RPMI7951 (cell line): Measurements from ENCODE around the gene WNK2. TPM values are rescaled to one million over a fixed set of nuclear protein-coding genes. Genes with fewer than 3 reads are reported as not detected.

ENCODE experiments used
- DNase-seq: peaks from one replicate; pipeline ENCODE4 v3.0.0-alpha.2; 2012; ENCODE audit warnings: low read depth
- total RNA-seq: library from RNA; depleted of rRNA; stranded (reverse); fragments of >200 nt; shearing (Covaris generic); gene quantifications from 2 replicates; pipeline ENCODE4 v1.2.3, GENCODE V29; 2014

The WNK2 gene
- total RNA-seq, 1 experiment from 2014 or later: not detected

DNA sequence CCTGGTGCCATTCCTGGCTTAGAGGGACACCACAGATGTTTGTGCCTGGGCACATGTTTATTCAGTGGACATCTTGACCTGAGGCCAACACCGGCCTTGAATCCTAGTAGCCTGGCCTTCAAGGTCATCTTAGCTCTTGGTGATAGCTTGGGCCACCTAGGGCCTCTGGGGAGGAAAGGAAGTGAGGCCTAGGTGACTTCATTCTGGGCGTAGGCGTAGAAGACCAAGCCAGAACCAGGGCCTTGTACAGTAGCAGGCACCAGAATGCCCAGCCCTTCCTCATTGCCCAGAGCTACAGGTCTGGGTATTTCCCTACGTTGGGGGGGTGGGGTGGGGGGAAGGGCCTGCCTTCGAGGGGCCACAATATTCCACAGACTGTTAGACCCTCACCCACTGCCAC is 33.8 kb downstream of the WNK2 start:
- DNase-seq: no peak

DNA sequence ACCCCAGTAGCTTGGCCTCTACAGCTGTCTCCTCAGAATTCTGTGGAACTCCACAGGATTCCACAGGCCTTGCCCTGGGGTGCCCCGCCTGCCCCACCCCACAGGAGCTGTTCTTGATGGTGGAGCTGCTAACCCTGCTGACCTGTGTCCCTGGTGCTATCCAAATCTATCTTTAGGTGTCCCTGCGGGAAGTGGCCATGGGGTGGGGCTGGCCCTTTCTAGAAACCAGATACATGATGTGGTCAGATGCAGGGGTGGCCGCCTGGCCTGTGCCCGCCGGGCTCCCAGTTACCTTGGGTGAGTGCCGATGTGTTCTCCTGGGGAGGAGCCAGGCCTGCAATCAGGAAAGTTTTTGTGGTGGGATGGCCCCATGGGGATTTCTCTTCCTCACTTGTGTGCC is 34.2 kb downstream of the WNK2 start:
- no peak for DNase-seq

DNA sequence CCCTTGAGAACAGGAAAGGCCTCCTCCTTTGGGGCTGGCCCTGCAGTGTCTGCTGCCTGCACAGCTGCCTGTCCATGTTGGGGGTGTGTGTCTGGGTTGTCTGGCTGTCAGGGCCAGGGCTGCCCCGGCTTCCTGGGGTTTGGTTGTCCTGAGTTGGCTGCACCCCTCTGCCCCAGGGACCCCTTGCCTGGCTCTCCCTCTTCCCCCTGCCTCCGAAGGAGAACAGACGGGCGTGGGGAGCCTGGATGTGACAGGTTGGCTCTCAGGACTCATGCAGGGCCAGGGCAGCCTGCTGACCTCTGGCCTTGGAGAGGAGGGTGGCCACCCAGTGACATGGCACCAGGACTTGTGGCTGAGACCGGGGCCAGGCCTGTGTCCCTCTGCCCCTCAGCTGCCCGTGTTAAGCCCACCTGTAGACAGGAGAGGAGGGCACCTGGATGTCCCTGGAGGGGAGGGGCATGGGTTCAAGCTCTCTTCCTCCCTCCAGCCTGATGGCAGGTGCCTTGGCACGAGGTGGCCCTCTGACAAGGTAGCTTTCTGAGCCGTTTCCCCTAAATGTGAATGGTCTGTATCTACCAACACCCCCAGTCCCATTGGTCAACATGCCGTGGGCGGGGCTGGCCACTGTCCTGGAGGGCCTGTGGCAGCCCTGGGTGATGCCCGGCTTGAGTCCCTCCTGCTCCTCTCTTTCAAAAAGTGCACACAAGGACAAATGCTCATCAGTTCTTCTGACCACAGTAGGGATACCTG is 34.9 kb downstream of the WNK2 start:
- no peak for DNase-seq

DNA sequence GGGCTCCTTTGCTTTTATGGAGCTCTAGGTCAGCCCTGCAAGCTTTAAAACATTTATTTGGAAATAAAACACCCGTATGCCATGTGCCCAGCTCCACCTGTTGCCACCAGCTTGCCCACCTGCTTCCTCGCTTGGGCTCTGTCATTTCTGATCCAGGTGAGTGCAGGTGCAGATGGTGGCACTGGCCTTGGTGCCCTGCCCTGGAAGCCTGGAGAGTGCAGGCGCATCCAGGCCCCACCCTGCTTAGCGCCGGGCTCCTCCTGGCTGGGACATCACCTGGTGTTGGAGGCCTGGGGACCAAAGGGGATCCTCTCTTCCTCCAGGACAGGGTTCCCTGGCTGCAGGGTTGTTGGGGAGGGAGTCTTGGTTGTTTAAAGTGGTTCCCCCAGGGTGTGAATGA is 35.8 kb downstream of the WNK2 start:
- no peak for DNase-seq

DNA sequence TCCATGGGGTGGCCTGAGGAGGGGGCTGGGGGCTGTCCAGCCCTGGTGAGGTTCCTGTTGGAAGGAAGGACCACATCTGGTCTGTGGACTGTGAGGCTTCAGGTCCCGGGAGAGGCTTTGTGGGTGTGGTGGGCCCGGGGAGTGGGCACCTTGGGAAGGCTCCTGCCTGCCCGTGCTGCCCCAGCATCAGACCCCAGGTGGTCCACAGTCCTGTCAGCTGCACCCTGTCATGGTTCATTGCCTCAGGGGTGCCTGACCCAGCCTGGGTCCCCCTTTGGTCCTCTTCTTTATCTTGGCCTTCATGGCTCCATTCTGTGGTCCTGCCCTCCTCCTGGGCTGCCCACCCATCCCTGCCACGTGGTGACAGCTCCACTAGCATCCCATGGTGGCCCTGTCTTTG is 36.7 kb downstream of the WNK2 start:
- DNase-seq: no peak

DNA sequence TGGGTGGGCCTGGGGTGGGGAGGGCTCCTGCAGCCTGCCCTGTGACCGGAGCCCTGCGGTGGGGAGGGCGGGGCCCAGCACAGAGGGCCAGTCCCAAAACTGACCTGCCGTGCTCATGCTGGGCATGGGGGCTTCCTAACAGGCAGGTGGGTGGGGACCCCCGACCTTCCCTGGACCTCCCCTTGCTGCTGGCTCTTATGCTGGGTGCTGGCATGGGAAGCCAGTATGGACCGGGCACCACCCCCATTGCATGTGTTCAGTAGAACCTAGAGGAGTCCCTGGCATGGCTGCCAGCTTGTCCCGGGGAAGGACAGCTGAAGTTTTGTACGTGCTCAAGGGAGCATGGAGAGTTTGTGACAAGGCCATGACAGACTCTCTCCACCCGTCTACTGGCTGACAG is 37.1 kb downstream of the WNK2 start:
- DNase-seq: no peak

DNA sequence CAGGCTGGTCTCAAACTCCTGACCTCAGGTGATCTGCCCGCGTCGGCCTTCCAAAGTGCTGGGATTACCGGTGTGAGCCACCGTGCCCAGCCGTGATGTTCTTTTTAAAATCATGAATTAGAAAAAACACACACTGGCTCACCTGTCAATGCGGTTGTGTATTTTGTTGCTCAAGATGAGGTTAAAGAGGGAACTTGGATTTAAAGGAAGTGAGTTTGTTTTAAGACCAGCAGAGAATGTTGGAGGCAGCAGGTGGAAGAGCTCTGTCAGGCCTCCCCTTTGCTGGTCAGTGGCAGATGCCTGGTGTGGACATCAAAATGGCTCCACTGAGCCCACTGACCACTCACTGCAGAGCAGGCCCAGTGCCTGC is 38.9 kb downstream of the WNK2 start:
- no peak for DNase-seq

DNA sequence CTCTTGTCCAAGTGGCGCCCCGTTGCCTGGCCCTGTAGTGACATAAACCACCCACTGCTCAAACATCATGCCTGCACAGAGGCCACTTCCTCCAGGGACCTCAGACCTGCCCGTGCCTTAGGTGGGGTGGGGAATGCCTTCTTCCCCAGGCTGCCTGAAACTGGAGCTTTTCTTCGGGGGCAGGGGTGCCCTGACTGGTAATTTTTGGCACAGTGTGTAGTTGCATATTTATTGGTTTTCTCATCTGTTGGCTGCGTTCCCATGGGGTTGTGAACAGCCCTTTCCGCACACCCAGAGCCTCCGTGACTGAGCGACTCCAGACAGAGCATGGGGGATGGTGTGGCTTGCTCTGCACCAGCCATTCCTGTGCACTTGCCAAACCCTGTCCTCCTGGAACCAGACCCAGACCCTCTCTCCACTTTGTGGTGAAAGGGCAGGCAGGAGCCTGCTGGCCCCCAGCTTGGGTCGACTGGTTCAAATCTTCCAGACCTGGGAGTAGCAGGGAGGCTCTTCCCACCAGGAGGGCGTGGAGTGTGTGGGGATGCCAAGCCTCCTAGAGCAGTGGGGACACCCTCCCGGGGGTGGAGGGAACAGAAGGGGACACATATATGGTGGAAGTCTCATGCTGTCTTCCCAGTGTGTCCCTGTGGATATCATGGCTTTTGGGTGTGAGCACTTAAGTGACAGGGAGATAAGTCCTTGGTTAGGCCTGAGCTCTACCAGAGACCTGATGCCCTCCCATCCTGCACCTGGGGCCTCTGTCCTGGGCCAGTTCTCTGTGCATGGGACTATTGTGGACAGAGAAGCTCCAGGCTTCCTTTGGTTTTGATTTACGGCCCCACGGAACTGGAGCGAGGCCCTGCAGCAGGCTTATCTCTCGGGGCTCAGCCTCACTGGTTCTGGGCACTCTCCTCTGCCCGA is 39.6 kb downstream of the WNK2 start:
- DNase-seq: peak; percentile 69

DNA sequence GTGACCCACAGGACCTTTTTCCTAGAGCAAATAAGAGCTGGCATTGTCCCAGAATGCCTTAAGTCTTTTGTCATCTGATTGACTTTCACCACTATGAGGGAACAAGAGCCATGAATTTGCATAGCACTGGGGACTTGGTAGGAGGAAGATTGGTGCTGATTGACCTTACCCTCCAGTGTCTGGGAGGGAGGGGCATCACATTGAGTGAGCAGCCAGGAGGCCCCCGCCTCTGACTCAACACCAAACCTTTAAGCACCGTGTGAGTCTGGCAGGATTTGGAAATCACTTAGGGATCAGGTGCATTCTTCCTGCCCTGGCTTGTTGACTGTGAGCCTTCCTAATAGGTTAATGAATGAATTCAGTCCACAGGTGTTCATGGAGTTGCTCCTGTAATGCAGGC is 40.7 kb downstream of the WNK2 start:
- DNase-seq: no peak

DNA sequence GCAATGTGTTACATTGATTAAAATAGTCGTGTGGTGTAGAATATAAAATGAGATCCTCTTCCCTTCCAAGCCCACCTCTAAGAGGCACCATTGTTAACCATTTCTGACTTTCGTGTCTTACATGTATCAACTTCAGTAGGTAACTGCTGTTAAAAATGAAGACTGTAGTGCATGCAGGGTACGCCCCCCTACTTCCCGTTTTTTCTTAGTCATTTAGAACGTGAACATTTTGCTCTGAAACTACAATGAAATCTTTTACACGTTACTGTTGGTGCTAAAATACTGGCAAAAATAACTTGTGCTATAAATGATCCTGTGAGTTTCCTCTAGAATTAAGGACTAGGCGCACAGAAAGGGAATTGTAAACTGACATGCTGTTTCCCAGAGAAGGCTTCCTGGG is 41.5 kb downstream of the WNK2 start:
- no peak for DNase-seq

DNA sequence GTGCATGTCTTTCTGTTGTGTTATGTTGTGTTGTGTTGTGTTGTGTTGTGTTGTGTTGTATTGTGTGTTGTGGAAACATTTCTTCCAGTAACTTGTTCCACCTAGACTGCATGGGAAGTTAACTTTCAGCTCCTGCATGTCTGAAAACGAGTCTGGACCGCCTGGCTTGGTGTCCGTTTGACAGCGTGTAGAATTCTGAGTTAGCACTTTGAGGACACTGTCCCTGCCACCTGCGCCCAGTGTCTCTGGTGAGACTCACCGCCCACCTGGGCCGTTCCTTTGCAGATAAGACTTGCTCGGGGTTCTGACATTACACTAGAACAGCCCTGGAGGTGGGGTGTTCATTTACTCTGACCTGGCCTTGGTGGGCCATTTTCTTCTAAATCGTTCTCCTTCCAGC is 42.0 kb downstream of the WNK2 start:
- no peak for DNase-seq

DNA sequence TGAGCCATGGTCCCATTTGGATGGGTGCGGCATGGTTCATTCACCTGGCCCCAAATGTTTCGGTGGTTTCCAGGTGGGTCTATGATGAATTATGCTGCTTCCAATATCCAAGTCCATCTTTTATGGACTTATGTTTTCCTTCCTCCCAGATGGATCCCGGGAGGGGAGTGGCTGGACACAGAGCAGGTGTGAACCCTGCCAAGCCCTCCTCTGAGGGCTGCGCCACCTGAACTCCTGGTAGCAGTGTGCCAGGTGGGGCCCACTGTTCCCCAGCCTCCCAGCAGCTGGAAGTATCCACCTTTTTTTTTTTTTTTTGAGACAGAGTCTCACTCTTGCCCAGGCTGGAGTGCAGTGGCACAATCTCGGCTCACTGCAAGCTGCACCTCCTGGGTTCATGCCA is 42.9 kb downstream of the WNK2 start:
- DNase-seq: no peak

DNA sequence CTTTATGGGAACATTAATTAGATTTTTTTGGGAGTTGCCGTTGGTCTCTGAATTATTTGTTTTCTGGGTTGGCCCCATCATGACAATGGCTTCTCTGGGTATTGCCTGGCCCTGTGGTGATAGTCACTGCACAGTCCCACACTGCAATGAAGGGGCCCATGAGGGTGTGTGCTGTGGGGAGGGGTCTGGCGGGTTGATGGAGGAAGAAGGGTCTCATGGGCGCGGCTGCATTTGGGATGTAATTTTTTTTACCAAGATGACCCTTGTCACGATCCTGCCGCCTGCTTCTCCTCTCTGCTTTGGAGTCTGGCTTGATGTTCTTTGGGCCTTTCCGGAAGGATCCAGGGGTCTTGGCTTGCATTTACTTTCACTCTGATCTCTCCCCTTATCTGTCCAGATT is 44.1 kb downstream of the WNK2 start:
- DNase-seq: no peak

DNA sequence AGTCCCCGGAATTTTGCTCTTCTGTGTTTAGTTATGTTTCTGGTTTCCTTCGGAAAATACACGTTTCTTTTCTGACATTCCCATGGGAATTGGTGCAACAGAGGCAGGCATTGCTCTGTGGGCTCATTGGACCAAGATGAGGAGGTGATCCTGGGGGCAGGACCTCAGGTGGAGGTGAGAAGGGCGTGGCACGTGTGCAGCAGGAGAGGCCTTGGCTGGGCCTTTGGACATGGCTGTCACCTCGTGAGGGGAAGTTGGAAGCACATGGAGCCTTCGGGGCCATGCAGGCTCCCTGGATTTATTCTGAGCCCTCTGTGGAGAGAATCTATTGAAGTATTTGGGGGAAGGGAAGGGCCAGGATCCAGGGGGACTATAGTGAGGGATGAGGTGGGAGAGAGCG is 44.5 kb downstream of the WNK2 start:
- no peak for DNase-seq

DNA sequence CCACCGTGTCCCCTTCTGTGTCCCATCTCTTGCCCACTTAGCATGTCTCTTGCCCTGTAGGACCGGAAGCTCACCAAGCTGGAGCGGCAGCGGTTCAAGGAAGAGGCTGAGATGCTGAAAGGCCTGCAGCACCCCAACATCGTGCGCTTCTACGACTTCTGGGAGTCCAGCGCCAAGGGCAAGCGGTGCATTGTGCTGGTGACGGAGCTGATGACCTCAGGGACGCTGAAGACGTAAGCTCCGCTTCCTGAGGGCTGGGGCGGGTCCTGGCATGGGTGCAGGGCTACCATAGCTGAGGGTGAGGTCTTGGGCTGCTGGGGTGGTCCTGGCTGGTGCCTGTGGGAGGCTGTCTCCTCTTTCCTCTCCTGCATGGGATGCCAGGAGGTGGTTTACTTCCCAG is 45.7 kb downstream of the WNK2 start:
- DNase-seq: no peak

DNA sequence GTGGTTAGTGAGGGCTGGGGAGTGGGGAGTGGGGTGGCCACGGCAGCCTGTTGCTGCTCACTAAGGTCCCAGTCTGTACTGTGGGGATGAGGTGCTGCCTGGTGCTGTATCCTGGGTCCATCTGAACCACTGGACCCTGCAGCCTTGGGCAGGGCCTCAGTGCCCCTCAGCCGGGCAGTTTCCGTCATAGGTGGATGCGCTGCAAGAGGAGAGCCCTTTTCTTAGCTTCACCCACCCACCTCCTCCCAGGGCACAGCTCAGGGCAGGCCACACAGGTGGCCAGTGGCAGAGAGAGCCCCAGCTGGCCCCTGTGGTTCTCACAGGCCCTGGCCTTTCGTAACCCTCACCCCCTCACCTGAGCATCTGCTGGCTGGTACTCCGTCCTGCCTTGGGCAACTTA is 46.2 kb downstream of the WNK2 start:
- no peak for DNase-seq

DNA sequence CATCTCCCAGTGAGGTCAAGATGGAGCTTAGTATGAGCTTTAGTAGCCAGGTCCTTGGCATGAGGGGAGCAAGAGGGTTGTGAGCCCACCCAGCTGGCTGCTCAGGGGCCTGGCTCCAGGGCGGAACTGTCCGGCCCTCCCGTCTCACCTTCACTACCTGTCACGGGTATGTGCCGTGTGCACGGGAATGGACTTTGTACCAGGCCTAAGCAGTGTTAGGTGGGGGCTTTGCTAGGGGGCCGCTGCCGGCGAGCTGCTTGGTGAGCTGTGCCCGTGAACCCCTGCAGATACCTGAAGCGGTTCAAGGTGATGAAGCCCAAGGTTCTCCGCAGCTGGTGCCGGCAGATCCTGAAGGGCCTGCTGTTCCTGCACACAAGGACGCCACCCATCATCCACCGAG is 46.7 kb downstream of the WNK2 start:
- DNase-seq: no peak

DNA sequence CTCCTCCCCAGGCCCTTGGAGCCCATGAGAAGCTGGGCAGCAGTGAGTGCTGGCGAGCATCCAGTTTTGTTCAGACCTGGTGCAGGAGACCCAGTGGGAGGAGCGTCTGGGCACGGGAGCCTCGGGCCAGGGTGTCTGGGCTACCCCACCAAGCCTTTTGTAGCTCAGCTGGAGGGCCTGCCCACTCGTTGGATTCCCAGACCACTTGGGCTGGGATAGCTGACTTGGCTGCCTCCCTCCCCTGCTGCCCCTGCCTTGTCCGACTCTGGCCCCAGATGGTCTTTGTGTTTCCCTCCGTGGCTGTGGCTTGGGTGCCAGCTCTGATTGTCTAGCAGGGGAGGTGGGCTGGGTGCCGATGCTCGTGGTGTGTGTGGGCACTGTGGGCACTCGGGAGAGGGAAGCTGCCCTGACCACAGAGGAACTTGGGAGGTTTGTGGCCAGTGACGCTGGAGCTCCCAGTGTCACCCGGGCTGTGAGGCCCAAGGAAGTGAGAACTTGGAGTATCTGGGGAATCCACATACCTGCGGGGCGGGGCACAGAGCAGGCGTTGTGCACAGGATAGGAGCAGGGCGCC is 47.3 kb downstream of the WNK2 start:
- no peak for DNase-seq

DNA sequence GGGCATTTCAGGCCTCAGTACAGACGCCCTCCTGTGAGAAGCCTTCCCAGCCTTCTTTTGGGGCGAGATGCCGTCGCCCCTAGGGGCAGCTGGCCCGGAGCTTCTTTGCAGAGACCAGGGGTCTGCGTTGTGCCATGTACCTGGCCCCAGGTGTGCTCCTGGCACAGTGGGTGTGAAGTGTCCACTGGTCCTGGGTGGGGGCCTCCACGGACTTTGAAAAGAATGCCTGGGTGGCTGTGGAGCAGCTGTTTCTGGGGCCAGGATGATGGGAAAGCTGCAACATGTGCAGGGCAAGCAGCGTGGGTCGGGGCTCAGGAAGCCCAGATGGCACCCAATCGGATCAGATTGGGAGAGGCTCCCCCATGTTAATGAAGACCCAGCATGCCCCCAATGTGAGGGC is 47.8 kb downstream of the WNK2 start:
- no peak for DNase-seq

DNA sequence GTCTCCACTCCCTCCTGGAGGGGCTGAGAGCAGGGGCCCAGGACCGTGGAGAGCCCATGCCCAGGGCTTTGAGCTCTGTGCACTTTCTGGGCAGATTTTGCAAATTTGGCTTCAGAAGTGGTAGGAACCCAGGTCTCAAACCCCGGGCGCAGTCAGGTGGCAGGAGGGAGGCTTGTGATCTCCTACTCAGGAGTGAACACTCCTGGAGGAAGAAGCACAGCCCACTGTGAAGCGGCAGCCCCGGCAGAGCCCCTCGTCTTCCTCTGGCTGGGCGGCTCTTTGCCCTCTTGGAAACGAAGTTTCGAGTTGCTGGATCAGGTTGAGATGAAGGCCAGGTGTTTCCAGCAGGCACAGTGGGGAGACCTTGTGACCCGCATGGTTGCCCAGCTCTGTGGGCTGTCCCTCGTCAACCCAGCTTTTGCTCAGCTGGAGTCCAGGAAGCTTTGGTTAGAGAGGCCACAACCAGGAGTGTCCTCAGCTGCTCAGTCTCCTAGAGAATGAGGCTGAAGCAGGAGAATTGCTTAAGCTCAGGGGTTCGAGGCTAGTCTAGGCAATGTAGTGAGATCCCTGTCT is 48.5 kb downstream of the WNK2 start:
- no peak for DNase-seq

DNA sequence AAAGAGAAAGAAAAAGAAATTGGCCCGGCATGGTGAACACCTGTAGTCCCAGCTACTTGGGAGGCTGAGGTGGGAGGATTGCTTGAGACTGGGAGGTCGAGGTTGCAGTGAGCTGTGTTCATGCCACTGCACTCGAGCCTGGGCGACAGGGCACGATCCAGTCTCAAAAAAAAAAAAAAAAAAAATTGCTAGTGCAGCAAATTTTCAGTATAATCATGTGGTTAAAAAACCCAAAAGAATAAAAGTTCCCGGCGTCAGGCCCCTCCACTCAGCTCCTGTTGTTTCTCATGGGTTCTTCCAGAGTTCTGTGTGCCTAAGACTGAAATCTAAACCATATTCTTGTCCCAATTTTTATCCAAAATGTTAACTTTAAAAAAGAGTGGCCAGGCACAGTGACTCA is 49.1 kb downstream of the WNK2 start:
- DNase-seq: no peak

DNA sequence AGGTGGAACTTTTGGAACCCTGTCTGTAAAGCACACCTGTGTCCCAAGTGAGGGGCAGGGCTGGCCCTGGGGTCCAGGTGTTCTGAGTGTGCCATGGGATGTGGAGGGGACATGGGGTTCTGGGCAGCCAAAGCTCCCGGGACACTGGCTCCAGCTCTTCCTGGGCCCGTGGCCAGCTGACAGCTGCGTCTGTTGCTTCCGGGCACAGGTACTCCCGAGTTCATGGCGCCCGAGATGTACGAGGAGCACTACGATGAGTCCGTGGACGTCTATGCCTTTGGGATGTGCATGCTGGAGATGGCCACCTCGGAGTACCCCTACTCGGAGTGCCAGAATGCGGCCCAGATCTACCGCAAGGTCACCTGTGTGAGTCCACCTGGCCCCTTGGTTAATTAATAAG is 50.7 kb downstream of the WNK2 start:
- DNase-seq: no peak
